Prostate gland (tissue), 2 donors: Measurements from ENCODE around the gene LRP4. TPM values are rescaled to one million over a fixed set of nuclear protein-coding genes. Genes with fewer than 3 reads are reported as not detected.

Source experiments
- DNase-seq: peaks from one replicate; pipeline ENCODE4 v3.0.0-alpha.2; 2019; ENCODE audit warnings: low spot score
- H3K27ac ChIP-seq, 2 donors: fragments of 200-600 bp; sonication (generic); 2 replicates each; pipeline ENCODE4 v1.5.1; 2017 to 2019
- H3K27me3 ChIP-seq: fragments of 200-600 bp; sonication (generic); replicated peaks from 2 replicates; pipeline ENCODE4 v1.5.1; 2019; ENCODE audit not compliant: insufficient read depth
- H3K36me3 ChIP-seq, 2 donors: fragments of 200-600 bp; sonication (generic); 1 replicate in 1 of 2; 2 replicates in 1 of 2; pipeline versions ENCODE4 v1.5.1 to v1.8.1; 2017 to 2019
- H3K4me1 ChIP-seq: fragments of 200-600 bp; sonication (generic); replicated peaks from 2 replicates; pipeline ENCODE4 v1.5.1; 2019
- H3K4me3 ChIP-seq, 2 donors: fragments of 200-600 bp; sonication (generic); 2 replicates each; pipeline ENCODE4 v1.5.1; 2017 to 2019
- H3K9me3 ChIP-seq: fragments of 200-600 bp; sonication (generic); 2 replicates; pipeline ENCODE4 v1.5.1; 2017
- POLR2A ChIP-seq: fragments of 450-650 bp; IDR thresholded peaks from one replicate; pipeline ENCODE4 v1.6.1; 2016; ENCODE audit warnings: antibody characterized with exemption, mild to moderate bottlenecking
- POLR2AphosphoS5 ChIP-seq: sonication (generic); formaldehyde crosslinking; IDR thresholded peaks from one replicate; pipeline ENCODE4 v1.6.1; 2017; ENCODE audit warnings: antibody characterized with exemption
- WGBS: methylation state at CpG from one replicate; pipeline ENCODE4 v1.1.5; 2018; 5-methylcytosine and 5-hydroxymethylcytosine counted together
- intact Hi-C: fragments of 100-400 bp; cut with DNase I; formaldehyde crosslinking; loops from one replicate; pipeline ENCODE4 v1.14.2; 2022
- total RNA-seq, 2 donors: library from RNA; depleted of rRNA; stranded (reverse); fragments of >200 nt; gene quantifications; one replicate each; pipeline ENCODE4 v1.1.0, GENCODE V29; 2016
- TF ChIP-seq, protein P1 (sequence below), 4 experiments: fragments of 200-600 bp in 2 of 4; fragments of 450-650 bp in 2 of 4; sonication (generic) in 2 of 4; IDR thresholded peaks; 1 replicate in 3 of 4; 2 replicates in 1 of 4; pipeline ENCODE4 v1.5.1; 2016 to 2019; ENCODE audit warnings: antibody characterized with exemption in 4 of 4, mild to moderate bottlenecking in 2 of 4, moderate library complexity in 2 of 4

LRP4 gene
- total RNA-seq, 2 donors from 2014 or later: 8.6 to 10.8 TPM

DNA sequence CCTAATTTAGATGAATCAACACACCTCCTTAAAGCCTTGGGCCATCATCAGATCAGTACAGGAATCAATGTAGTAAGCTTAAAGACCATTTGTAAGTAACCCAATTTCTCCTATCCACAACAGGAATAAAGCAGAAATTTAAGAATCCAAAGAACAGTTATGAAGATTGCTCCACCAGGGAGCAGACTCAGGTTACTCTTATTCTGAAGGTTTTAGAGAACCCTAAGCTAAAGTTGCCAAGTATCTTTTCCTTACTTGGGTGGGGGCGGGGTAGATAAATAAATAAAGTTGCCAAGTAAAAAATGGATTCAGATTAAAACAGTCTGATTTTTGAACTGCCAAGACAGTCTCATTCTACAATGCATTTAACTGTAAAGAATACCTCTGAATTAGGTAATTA, 90.4 kb downstream of the LRP4 start:
- no peaks in the 10 kb centered on the region for H3K9me3 ChIP-seq
- no peak overlapping the region for H3K4me3 ChIP-seq
- no peaks in the 10 kb centered on the region for H3K27me3 ChIP-seq
- H3K36me3 ChIP-seq: no peaks in the 10 kb centered on the region
- H3K27ac ChIP-seq: no peak overlapping the region
- DNase-seq: no peak
- WGBS: 15% methylated on average over 1 of the region's 1 CpG
- TF ChIP-seq, protein P1, sequence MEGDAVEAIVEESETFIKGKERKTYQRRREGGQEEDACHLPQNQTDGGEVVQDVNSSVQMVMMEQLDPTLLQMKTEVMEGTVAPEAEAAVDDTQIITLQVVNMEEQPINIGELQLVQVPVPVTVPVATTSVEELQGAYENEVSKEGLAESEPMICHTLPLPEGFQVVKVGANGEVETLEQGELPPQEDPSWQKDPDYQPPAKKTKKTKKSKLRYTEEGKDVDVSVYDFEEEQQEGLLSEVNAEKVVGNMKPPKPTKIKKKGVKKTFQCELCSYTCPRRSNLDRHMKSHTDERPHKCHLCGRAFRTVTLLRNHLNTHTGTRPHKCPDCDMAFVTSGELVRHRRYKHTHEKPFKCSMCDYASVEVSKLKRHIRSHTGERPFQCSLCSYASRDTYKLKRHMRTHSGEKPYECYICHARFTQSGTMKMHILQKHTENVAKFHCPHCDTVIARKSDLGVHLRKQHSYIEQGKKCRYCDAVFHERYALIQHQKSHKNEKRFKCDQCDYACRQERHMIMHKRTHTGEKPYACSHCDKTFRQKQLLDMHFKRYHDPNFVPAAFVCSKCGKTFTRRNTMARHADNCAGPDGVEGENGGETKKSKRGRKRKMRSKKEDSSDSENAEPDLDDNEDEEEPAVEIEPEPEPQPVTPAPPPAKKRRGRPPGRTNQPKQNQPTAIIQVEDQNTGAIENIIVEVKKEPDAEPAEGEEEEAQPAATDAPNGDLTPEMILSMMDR (IDR thresholded peaks at IDR 0.05): no peak
- TF ChIP-seq POLR2AphosphoS5 (no peak), POLR2A (no peak)
- intact Hi-C loops: no loop called here
- no peaks in the 10 kb centered on the region for H3K4me1 ChIP-seq

DNA sequence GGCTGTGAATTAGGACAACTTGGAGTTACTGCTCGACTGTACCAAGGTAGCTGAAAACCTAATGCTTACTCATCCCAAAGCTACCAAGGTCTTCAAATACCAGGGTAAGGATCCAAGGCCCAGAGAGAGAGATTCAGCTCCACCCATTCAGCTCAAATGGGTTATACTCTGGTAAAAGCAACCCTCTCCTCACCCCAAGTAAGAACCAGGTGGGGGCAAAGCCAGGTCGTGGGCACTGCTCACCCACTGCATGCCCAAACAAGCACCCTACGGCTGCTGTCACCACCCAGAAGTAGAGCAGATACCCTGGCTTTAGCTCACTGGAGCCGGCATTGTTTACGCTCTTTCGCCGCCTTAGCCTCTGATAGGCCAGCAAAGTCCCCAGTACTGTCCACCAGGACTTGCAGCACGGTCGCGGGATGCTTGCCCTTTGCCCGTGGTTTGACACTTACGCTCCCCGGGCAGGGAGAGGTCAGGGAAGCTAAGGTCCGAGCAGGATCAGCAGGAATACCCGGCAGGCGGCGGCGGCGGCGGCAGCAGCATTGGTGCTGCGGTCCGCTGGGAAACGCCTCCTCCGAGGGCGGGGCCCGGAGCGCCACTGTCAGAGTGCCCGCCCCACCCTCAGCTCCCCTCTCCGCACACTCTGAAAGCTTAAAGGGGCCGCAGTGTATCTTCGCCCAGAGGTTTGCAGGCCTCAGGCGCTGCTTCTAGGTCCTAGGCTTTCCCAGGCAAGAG, 91.9 kb downstream of the LRP4 start:
- H3K27ac ChIP-seq: peak overlapping the region; percentile 51 to 68
- H3K9me3 ChIP-seq: no peaks in the 10 kb centered on the region
- peak; percentile 72 for DNase-seq
- TF ChIP-seq POLR2A (no peak), POLR2AphosphoS5 (peak; percentile 60)
- TF ChIP-seq, protein P1 (IDR thresholded peaks at IDR 0.05): peak in 2 of 4 experiments; percentile 19 to 36
- no peaks in the 10 kb centered on the region for H3K27me3 ChIP-seq
- 2% methylated on average over 32 of the region's 32 CpGs for WGBS
- H3K4me3 ChIP-seq: peak overlapping the region; percentile 39
- no peaks in the 10 kb centered on the region for H3K36me3 ChIP-seq
- no peaks in the 10 kb centered on the region for H3K4me1 ChIP-seq
- intact Hi-C loops: no loop called here

DNA sequence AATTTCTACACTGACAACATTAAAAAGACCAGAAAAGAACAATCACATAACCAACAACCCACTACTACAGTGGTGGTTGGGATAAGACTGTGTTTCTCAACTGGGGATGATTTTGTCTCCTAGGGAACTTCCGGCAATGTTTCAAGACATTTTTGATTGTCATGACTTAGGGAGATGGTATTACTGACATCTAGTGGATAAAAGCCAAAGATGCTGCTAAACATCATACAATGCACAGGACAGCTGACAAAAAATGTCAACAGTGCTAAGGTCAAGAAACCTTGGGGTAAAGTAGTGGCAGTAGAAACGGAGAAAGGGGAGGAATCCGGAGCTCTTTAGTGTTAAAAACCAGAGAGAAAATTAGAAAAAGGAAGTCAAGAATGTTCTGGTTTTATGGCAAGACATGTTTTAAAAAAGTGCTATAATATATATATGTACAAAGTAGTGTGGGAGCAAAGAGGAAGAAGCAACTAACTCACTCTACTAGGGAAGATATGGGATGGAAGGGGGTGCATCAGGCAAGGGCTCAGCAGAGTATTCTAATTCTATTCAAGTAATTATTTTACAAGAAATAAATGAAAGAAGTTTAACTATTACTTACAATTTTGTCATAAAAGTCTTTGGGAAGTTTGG, 109.4 kb downstream of the LRP4 start:
- 73% methylated on average over 3 of the region's 3 CpGs for WGBS

More for the DNA sequence above, 109.4 kb downstream of the LRP4 start:
- H3K4me1 ChIP-seq: no peaks in the 10 kb centered on the region
- no peaks in the 10 kb centered on the region for H3K9me3 ChIP-seq
- intact Hi-C loops: no loop called here
- DNase-seq: no peak
- TF ChIP-seq POLR2A (no peak), POLR2AphosphoS5 (no peak)
- TF ChIP-seq, protein P1 (IDR thresholded peaks at IDR 0.05): no peak
- no peak overlapping the region for H3K4me3 ChIP-seq
- H3K27ac ChIP-seq: no peak overlapping the region
- H3K36me3 ChIP-seq: no peaks in the 10 kb centered on the region
- no peaks in the 10 kb centered on the region for H3K27me3 ChIP-seq

Other genes starting within 250 kb of the LRP4 start
- gene ARHGAP1, start 217.9 kb downstream of the LRP4 start, total RNA-seq: 10 to 100 TPM; 73.2 to 94.5 TPM
- gene ZNF408, start 217.5 kb downstream of the LRP4 start, total RNA-seq: 10 to 100 TPM in 1 of 2 donors, 1 to 10 TPM in 1; 9.9 to 17.8 TPM
- 1 to 10 TPM in 1 of 2 donors, not detected in 1; 1.8 TPM for gene F2, start 199.3 kb downstream of the LRP4 start, total RNA-seq
- 10 to 100 TPM; 31.6 to 58.8 TPM for gene CKAP5, start 72.3 kb downstream of the LRP4 start, total RNA-seq
- 10 to 100 TPM; 28.5 to 47.0 TPM for gene CSTPP1, start 18.2 kb upstream of the LRP4 start, total RNA-seq